GM06990 (cell line): ENCODE measurements around the gene TRAF3IP1.
"Not testable (repeated sequence)": the region's sequence is repeated elsewhere in the genome, so short reads cannot be mapped to it uniquely, and the experiment has no call there.

Experiments used
- DNase-seq: peaks from one replicate; pipeline ENCODE4 v3.0.0-alpha.2; 2011; ENCODE audit not compliant: insufficient read length; ENCODE audit errors: extremely low read depth
- H3K27me3 ChIP-seq: replicated peaks from 2 replicates; pipeline ENCODE4 v1.6.0; 2011; ENCODE audit warnings: low read length; ENCODE audit not compliant: control insufficient read depth, insufficient read depth
- H3K36me3 ChIP-seq: 2 replicates; pipeline ENCODE4 v1.5.1; 2011; ENCODE audit warnings: low read length; ENCODE audit not compliant: control insufficient read depth, insufficient read depth
- H3K4me3 ChIP-seq: replicated peaks from 2 replicates; pipeline ENCODE4 v1.5.1; 2011; ENCODE audit warnings: low read depth, mild to moderate bottlenecking, control low read depth, low read length
- CTCF ChIP-seq: IDR thresholded peaks from 2 replicates; pipeline ENCODE4 v1.5.1; 2011; ENCODE audit warnings: low read length, control low read depth, mild to moderate bottlenecking, inconsistent platforms; ENCODE audit not compliant: insufficient read depth, poor library complexity, severe bottlenecking

TRAF3IP1 gene

DNA sequence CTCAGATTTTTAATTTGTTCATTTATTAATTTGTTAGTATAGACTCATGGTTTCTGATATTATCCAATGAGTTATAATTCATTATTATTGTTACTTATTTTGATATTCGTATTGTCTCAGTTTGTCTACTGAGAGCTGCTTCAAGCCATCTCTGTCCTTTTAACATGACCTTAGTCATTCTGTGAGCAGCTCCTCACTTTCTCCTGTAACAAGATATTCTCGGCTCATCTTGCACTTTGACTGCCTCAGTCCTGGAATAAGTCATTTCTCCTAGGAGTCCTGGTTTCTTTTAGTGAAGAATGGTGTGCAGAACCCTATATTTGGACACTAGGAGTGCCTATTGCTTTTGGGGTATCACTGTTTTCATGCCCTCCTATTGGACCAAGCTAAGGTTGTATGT is 119.6 kb downstream of the TRAF3IP1 start:
- Histone ChIP-seq H3K36me3 (peaks cover 25% of the 10 kb centered on the region), H3K27me3 (no peaks in the 10 kb centered on the region), H3K4me3 (no peak overlapping the region)
- no peak for TF ChIP-seq CTCF
- no peak for DNase-seq

GRCh38 chr2:238440331-238440730 is 120.0 kb downstream of the TRAF3IP1 start:
- no peak for DNase-seq
- no peaks in the 10 kb centered on the region for H3K27me3 ChIP-seq
- H3K4me3 ChIP-seq, result no peak overlapping the region
- peaks cover 24% of the 10 kb centered on the region for H3K36me3 ChIP-seq
- TF ChIP-seq CTCF, result no peak

GRCh38 chr2:238440767-238441166 is 120.4 kb downstream of the TRAF3IP1 start:
- TF ChIP-seq CTCF, result no peak
- Histone ChIP-seq H3K4me3 (no peak overlapping the region), H3K36me3 (peaks cover 22% of the 10 kb centered on the region), H3K27me3 (no peaks in the 10 kb centered on the region)
- DNase-seq, result no peak

DNA sequence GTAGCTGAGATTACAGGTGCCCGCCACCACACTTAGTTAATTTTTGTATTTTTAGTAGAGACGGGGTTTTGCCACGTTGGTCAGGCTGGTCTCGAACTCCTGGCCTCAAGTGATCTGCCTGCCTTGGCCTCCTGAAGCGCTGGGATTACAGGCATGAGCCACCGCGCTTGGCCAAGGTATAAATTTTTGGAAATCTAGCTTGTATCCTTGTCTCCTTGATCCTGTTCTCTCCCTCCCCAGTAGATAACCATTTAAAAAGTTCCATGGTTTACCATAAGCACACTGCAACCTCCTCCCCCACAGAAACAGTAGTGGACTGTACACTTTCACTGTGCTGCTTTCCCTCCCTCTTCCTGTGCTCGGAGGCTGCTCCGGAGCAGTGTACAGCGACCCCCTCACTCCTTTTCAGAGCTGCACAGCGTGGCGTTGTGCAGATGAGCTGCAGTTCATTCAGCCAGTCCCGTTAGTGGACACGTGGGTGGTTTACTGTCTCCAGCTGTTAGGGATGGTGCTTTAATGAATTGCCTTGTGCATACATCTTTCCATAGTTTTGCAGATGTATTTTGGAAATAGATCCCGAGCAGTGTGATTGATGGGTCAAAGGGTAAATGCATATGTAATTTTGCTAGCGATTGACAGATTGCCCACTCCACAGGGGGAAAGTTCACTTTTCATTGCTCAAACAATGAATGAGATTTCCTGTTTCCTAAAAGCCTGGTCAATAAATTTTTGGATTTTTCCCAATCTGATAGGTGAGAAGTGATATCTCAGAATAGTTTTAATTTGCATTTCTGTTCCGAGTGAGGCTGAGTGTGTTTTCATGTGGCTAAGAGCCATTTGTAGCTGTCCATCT is 121.2 kb downstream of the TRAF3IP1 start:
- no peak overlapping the region for H3K4me3 ChIP-seq
- H3K36me3 ChIP-seq, result peaks cover 29% of the 10 kb centered on the region
- no peak for TF ChIP-seq CTCF
- no peaks in the 10 kb centered on the region for H3K27me3 ChIP-seq
- no peak for DNase-seq

DNA sequence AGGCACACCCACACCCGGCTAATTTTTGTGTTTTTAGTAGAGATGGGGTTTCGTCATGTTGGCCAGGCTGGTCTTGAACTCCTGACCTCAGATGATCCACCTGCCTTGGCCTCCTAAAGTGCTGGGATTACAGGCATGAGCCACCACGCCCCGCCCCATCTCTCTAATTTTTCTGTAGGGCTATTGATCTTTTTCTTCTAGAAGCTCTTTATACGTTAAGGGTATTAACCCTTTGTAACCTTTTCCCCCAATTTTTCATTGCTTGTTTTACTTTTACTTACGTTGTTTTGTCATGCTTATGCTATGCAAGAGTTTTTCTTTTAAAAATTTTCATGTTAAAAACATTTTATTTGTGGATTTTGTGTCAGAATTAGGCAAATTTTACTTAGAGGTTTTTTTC is 121.9 kb downstream of the TRAF3IP1 start:
- not testable (repeated sequence) for H3K4me3 ChIP-seq, H3K27me3 ChIP-seq, DNase-seq
- H3K36me3 ChIP-seq, result peaks cover 35% of the 10 kb centered on the region

- no peak for DNase-seq
- H3K36me3 ChIP-seq, result peaks cover 45% of the 10 kb centered on the region
- H3K27me3 ChIP-seq, result no peaks in the 10 kb centered on the region
- no peak overlapping the region for H3K4me3 ChIP-seq
- TF ChIP-seq CTCF, result no peak
These were observed 123.9 kb downstream of the TRAF3IP1 start for GRCh38 chr2:238444242-238444641.
